ENCODE data around the gene FCN1.

The FCN1 gene

GRCh38 chr9:134951461-134951860 is 33.7 kb upstream of the FCN1 start:
- DNase-seq (ENCODE audit: low read depth), result no peak

DNA sequence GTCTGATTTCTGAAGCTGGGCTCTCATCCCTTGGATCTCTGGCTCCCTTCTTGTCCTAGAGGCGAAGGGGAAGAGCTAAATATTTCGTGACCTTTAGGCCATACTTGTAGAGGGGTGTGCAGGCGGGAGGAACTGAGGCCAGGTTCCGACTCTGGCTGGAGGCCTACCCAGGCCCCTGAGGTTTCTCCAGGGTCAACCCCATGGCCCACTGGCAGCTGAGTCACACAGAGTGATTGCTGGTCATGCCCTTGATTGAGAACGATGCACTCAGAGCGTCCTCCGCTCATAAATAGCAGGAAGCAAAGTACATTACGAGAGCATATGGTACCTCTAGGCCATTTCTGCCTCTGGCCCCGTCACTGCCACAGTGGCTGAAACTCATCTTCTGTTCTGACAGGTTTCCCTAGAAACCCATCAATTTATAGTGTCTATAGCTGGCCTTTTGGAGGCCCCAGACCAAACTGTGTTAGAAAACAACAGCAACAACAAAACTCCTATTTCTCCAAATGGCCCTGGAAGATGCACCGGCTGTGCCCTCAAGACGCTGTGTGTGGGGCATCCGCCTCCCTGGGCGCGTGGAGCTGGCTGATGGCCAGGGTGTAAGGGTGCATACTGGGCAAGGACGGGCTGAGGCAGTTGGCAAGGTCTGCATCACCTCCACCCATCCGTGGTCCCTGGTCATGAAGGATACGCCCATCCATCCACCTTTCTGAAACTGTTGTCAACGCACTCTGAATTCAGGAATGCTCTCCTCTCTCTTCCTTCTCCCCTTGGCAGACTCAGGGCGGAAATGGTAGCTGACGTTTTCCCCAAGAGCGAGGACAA is 32.9 kb upstream of the FCN1 start:
- DNase-seq (ENCODE audit: low read depth), result no peak

GRCh38 chr9:134949681-134950385 is 32.1 kb upstream of the FCN1 start:
- DNase-seq (ENCODE audit: low read depth), result no peak

DNA sequence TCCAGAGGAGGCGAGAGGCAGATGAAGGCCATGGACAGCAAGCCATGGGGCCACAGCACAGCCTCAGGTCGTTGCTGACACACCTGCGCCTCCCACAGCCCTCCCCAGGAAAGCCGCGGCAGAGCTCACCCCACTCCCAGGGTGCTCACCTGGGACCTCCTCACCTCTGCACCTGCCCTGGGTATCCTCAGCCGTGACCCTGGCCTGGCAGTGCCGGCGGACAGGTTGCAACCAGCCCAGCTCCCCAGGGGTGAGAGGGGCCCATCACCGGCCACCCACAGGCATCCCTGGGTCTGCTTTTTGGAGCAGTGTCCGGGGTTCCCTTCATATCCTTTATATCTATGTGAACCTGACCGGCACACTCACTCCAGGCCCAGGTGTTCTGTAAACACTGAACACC is 30.4 kb upstream of the FCN1 start:
- no peak for DNase-seq (ENCODE audit: low read depth)

DNA sequence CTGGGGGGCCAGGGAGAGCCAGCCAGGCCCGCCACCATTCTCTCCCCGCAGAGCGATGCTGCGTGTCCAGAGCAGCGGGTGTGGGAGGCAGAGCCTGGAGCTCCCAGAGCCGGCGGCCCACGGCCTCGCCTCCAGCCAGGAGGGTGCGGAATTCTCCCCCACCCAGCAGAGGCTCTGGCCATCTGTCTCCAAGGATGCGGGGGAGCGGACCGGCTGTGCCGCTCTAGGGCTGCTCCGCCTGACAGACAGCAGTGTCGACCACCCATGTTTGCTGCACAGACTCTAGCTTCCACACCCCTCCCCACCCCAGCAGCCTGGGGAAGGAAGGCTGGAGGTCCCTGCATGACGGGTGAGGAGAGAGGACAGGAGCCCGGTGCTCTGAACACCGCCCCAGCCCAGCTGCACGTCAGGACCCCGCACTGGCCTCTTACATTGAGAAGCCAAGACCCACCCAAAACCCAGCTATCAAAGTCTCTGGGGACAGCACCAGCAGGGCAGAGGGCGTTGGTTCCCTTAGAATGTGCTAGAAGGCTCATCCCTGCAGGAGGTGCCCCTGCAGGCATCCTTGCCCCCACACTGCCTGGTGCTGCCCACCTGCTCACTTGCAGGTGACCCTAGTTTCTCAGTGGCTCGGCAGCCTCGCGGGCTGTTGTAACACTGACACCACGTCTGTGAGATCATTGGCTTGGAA is 29.7 kb upstream of the FCN1 start:
- DNase-seq (ENCODE audit: low read depth), result no peak

GRCh38 chr9:134946663-134947062 is 29.0 kb upstream of the FCN1 start:
- no peak for DNase-seq (ENCODE audit: low read depth)

DNA sequence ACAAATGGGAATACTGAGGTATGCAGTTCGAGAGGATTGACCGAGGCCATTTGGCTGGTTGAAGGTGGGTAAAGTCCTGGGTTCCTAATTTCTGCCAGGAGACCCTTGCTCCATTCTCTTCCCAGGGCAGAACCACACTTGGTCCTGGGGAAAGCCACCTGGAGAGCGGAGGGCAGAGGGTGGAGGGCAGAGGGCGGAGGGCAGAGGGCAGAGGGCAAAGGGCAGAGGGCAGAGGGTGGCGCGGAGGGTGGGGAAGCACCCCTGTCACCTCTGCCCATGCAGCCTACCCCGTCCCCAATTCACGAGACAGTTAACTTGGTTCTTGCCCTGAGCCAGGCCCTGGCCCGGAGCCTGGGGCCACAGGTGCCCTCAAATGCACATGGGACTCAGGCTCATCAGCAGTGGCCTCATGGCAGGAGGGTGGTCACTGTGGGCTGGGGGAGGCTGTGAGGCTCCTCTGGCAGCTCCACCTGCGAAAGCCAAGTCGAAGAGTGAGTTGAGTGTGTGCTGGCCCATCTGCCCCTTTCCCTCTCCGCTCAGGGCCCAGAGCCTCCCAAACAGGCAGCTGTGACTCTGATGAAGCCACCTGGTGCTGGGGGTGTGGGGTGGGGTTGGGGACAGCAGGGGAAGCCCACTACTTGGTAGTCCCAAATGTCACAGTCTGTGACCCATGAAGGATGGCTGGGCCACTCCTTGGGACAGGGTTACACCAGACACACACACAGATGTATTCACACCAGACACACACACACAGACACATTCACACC is 28.0 kb upstream of the FCN1 start:
- no peak for DNase-seq (ENCODE audit: low read depth)

- DNase-seq (ENCODE audit: low read depth), result no peak
Measured at GRCh38 chr9:134944916-134945315, 27.2 kb upstream of the FCN1 start.

GRCh38 chr9:134944351-134944802 is 26.7 kb upstream of the FCN1 start:
- DNase-seq (ENCODE audit: low read depth), result no peak

- no peak for DNase-seq (ENCODE audit: low read depth)
Measured at GRCh38 chr9:134943836-134944235, 26.1 kb upstream of the FCN1 start.

DNA sequence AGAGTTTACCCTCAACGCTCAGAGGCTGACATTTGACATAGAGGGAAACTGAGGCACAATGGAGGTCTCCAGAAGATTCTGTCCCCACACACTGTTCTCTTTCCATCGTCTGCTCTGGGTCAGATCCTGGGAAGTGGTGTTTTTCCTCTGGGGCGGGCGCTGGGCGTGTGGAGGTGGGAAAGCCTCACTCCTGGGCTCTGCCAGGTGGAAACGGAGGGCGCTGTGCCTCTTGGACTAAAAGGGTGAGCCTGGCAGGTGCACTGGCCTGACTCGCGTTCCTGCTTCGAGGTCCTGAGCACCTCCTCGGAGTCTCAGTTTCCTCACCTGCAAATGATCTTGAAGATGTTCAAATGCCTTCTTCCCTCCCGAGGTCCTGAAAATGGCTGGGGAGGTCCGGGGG is 25.7 kb upstream of the FCN1 start:
- no peak for DNase-seq (ENCODE audit: low read depth)

DNA sequence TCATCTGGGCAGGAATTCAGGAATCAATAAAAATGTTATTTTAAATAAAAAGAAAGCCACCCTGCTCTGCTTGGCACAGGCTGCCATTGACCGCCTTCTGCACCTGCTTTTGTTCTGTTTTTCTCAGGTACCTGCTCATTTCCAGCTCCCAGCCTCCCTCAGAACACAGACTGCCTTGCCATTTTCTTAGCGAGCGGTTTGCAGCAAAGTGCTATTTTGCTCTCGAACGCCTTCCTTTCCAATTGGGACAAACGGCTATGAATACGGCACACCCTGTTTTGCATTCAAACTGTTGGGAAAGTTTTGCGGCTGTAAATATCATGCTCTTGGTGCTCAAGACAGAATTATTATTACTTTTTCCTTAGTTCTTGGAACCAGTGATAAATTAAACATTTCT is 25.1 kb upstream of the FCN1 start:
- no peak for DNase-seq (ENCODE audit: low read depth)

- DNase-seq (ENCODE audit: low read depth), result no peak
Measured at GRCh38 chr9:134942011-134942787, 24.5 kb upstream of the FCN1 start.

DNA sequence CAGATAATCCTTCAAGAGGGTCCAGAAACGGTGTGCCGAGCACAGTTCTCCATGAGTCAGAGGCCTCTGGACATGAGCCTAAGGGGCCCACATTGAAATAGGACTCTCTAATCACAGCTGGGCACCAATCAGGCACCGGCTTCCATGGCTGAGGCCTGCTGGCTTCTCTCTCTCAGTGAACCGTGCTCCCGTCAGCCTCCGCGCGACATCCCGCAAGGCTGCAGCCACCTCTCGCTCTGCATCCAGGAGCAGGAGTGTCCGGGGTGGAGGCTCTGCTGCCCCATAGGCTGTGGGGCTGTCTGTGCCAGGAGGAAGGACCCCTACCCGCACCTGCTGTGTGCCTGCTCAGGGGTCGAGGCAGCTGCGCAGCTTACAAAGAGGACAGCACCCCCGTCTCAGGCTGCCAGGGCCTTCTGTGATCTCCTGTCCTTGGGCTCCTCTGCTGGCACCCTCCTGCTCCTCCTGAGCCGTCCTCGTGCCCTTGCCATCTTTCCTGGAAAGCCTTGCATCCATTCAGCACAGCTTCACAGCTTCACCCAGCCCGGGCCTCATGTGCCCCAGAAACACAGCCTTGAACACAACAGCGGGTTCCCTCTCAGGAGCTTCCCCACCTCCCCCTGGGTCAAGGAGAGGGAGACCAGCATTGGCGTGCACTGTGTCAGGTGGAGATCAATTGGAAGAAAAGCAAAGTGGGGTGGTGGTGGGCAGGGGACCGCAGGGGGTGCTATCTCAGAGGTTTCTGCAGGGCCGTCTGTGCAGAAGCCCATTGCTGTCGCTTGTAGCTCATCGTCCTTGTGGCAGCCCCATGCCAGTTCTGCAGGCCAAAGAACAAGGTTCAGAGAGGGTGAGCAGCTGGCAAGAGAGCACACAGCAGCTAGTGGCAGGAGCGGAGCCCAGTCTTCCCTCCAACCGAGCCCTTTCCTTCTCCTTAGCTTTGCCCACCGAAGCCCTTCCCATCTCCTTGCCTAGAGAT is 22.8 kb upstream of the FCN1 start:
- DNase-seq (ENCODE audit: low read depth), result no peak

DNA sequence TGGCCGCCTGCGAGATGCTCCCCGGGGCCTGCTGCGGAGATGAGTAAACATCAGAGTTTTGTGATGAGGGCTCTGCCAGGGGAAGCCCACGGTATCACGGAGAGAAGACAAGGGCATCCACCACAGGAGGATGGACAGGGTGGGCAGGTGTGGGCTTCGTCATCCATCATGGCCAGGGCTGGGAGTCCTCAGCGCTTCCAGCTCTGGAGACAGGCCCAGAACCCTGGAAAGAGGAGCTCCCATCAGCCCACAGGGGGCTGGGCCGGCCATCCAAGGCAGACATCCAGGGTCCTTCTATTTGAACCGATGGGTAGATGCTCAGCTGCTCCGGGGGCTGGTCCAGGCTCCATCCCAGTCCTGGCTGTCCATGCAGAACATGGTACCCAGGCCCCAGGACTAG is 22.1 kb upstream of the FCN1 start:
- no peak for DNase-seq (ENCODE audit: low read depth)

- DNase-seq (ENCODE audit: low read depth), result no peak
Measured at GRCh38 chr9:134939080-134939733, 21.5 kb upstream of the FCN1 start.

DNA sequence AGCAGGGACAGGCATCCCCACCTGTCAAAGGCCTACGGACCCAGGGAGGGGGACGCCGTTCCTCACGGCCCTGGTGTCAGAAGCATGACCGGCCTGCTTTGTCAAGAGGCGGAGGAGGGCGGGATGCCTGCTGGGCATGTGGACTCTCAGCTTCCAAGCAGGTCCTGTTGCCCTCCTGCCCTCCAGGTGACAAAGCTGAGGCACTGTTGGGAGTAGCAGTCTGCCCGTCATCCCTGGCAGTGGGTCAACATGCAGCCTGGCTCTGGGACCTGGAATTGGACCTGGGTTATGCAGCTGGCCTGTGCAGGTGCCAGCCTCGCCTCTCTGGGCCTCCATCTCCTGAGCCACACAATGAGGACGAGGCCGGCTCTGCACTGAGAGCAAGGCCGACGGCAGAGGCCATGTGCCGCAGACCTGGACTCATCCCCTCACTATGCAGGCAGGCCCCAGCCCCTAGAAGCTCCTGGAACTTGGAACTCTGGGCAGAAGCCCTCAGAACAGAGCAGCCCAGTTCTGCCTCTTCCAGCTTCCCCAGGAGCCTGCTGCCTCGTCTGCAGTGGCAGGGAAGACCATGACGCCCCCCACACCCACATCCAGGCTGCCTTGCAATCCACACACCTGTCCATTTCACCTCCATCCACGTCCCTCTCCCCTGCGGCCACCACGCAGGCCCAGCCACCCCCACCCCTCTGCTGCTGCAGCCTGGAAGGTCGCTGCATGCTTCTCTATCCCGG is 20.8 kb upstream of the FCN1 start:
- DNase-seq (ENCODE audit: low read depth), result no peak

GRCh38 chr9:134937566-134938345 is 20.0 kb upstream of the FCN1 start:
- no peak for DNase-seq (ENCODE audit: low read depth)
